HL-60 (cell line): ENCODE results near the gene SPRR2B.

ENCODE experiments used
- GABPA ChIP-seq: IDR thresholded peaks from 2 replicates; pipeline ENCODE4 v1.6.1; 2012; ENCODE audit warnings: low read depth
- POLR2AphosphoS5 ChIP-seq: IDR thresholded peaks from 2 replicates; pipeline ENCODE4 v1.6.1; 2012; ENCODE audit warnings: low read depth
- TF ChIP-seq, protein P1 (sequence below): IDR thresholded peaks from one replicate; pipeline ENCODE4 v1.5.1; 2011; ENCODE audit warnings: low read length, control low read depth, inconsistent platforms; ENCODE audit not compliant: insufficient read depth

GRCh38 chr1:153030895-153031294, 40.5 kb downstream of the SPRR2B start, which contains the start of gene SPRR1B:
- TF ChIP-seq, protein P1, sequence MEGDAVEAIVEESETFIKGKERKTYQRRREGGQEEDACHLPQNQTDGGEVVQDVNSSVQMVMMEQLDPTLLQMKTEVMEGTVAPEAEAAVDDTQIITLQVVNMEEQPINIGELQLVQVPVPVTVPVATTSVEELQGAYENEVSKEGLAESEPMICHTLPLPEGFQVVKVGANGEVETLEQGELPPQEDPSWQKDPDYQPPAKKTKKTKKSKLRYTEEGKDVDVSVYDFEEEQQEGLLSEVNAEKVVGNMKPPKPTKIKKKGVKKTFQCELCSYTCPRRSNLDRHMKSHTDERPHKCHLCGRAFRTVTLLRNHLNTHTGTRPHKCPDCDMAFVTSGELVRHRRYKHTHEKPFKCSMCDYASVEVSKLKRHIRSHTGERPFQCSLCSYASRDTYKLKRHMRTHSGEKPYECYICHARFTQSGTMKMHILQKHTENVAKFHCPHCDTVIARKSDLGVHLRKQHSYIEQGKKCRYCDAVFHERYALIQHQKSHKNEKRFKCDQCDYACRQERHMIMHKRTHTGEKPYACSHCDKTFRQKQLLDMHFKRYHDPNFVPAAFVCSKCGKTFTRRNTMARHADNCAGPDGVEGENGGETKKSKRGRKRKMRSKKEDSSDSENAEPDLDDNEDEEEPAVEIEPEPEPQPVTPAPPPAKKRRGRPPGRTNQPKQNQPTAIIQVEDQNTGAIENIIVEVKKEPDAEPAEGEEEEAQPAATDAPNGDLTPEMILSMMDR, result no peak
- TF ChIP-seq GABPA, result no peak
- no peak for TF ChIP-seq POLR2AphosphoS5
